ENCODE data around the gene F8A3. TPM values are rescaled to one million over a fixed set of nuclear protein-coding genes. Genes with fewer than 3 reads are reported as not detected.
"Not testable (repeated sequence)": the region's sequence is repeated elsewhere in the genome, so short reads cannot be mapped to it uniquely, and the experiment has no call there.

F8A3 gene
- 0.07 and 2.2 TPM in 2 replicates for total RNA-seq (2014; rRNA removed)
- not detected for Bru-seq, nascent RNA
- not detected for BruChase-seq, experiment 1, labeled RNA remaining after a 6-hour chase
- BruChase-seq, experiment 2, labeled RNA remaining after a 2-hour chase = not detected
- long read RNA-seq, partial matches to known transcripts = 0 of 1 reads
- long read RNA-seq, other reads (novel, unspliced or antisense) = 0 of 1 reads

- BruUV-seq (replicated peaks); H3K27ac ChIP-seq (ENCODE audit: low read length); H3K4me1 ChIP-seq (ENCODE audit: insufficient read depth, low read length); intact Hi-C loops (cut with micrococcal nuclease); H2AFZ ChIP-seq (ENCODE audit: low read length); H3F3A ChIP-seq (ENCODE audit: low read length, unreplicated experiment); H3K79me2 ChIP-seq (ENCODE audit: low read length); H3K9me2 ChIP-seq (replicated peaks; ENCODE audit: low read length); H3K27me3 ChIP-seq (ENCODE audit: low read length); H3K36me3 ChIP-seq (ENCODE audit: low read depth, low read length); POLR2A ChIA-PET (ENCODE audit: unreplicated experiment); H4K20me1 ChIP-seq (ENCODE audit: low read length); H3K4me2 ChIP-seq (ENCODE audit: low read length); DNase-seq; H3K9me3 ChIP-seq (ENCODE audit: low read length); H3K4me3 ChIP-seq (ENCODE audit: low read length); CTCF ChIA-PET; H3K9ac ChIP-seq (ENCODE audit: low read length): not testable (repeated sequence)
- peak; percentile 84 for ATAC-seq
Measured at GRCh38 chrX:155458471-155458870, at the start of gene F8A3. TSS of gene F8A3 (minus strand) at chrX:155458620. CDS start at chrX:155458600, 20 bp downstream.

GRCh38 chrX:155505296-155505695 is 46.9 kb upstream of the F8A3 start:
- no peak overlapping the region for H2AFZ ChIP-seq (ENCODE audit: low read length)
- no peaks in the 10 kb centered on the region for H3K79me2 ChIP-seq (ENCODE audit: low read length)
- no peak overlapping the region for H3K4me3 ChIP-seq (ENCODE audit: low read length)
- H3K4me1 ChIP-seq (ENCODE audit: insufficient read depth, low read length) = no peaks in the 10 kb centered on the region
- no peaks in the 10 kb centered on the region for H4K20me1 ChIP-seq (ENCODE audit: low read length)
- intact Hi-C loops (cut with micrococcal nuclease) = no loop called here
- DNase-seq = no peak
- no peaks in the 10 kb centered on the region for H3K36me3 ChIP-seq (ENCODE audit: low read depth, low read length)
- no peak overlapping the region for H3K9ac ChIP-seq (ENCODE audit: low read length)
- CTCF ChIA-PET = no interaction called here
- no peaks in the 10 kb centered on the region for H3K9me3 ChIP-seq (ENCODE audit: low read length)
- no peaks in the 10 kb centered on the region for H3K27me3 ChIP-seq (ENCODE audit: low read length)
- POLR2A ChIA-PET (ENCODE audit: unreplicated experiment) = no interaction called here
- ATAC-seq = no peak
- no peak overlapping the region for H3K27ac ChIP-seq (ENCODE audit: low read length)
- BruUV-seq (replicated peaks) = no TSS peak
- no peak overlapping the region for H3K4me2 ChIP-seq (ENCODE audit: low read length)
- no peaks in the 10 kb centered on the region for H3F3A ChIP-seq (ENCODE audit: low read length, unreplicated experiment)
- no peak for TF ChIP-seq CTCF (conservative IDR thresholded peaks at IDR 0.05; ENCODE audit: low read depth, low read length)
- TF ChIP-seq EZH2phosphoT487 (IDR thresholded peaks at IDR 0.05; ENCODE audit: borderline replicate concordance, low read length) = no peak
- TF ChIP-seq EZH2 (IDR thresholded peaks at IDR 0.05; ENCODE audit: low read length, unreplicated experiment) = no peak
- no peaks in the 10 kb centered on the region for H3K9me2 ChIP-seq (replicated peaks; ENCODE audit: low read length)

GRCh38 chrX:155495134-155495533 is 36.7 kb upstream of the F8A3 start:
- intact Hi-C loops (cut with micrococcal nuclease); H2AFZ ChIP-seq (ENCODE audit: low read length); POLR2A ChIA-PET (ENCODE audit: unreplicated experiment); H3K4me1 ChIP-seq (ENCODE audit: insufficient read depth, low read length); H3K79me2 ChIP-seq (ENCODE audit: low read length); H3K27me3 ChIP-seq (ENCODE audit: low read length); H3K9me2 ChIP-seq (replicated peaks; ENCODE audit: low read length); H4K20me1 ChIP-seq (ENCODE audit: low read length); H3K4me3 ChIP-seq (ENCODE audit: low read length); H3K4me2 ChIP-seq (ENCODE audit: low read length); H3K27ac ChIP-seq (ENCODE audit: low read length); ATAC-seq; CTCF ChIA-PET; H3K9me3 ChIP-seq (ENCODE audit: low read length); BruUV-seq (replicated peaks); H3K36me3 ChIP-seq (ENCODE audit: low read depth, low read length); H3F3A ChIP-seq (ENCODE audit: low read length, unreplicated experiment); DNase-seq; H3K9ac ChIP-seq (ENCODE audit: low read length): not testable (repeated sequence)

GRCh38 chrX:155491421-155491820 is 33.0 kb upstream of the F8A3 start:
- not testable (repeated sequence) for BruUV-seq (replicated peaks)

GRCh38 chrX:155477136-155477535 is 18.7 kb upstream of the F8A3 start:
- H3K4me1 ChIP-seq (ENCODE audit: insufficient read depth, low read length); BruUV-seq (replicated peaks); H3K4me2 ChIP-seq (ENCODE audit: low read length); POLR2A ChIA-PET (ENCODE audit: unreplicated experiment); CTCF ChIA-PET; ATAC-seq; H4K20me1 ChIP-seq (ENCODE audit: low read length); DNase-seq; H3K27me3 ChIP-seq (ENCODE audit: low read length); H3K27ac ChIP-seq (ENCODE audit: low read length); H3F3A ChIP-seq (ENCODE audit: low read length, unreplicated experiment); H3K9ac ChIP-seq (ENCODE audit: low read length); H2AFZ ChIP-seq (ENCODE audit: low read length); H3K79me2 ChIP-seq (ENCODE audit: low read length); intact Hi-C loops (cut with micrococcal nuclease); H3K4me3 ChIP-seq (ENCODE audit: low read length); H3K9me2 ChIP-seq (replicated peaks; ENCODE audit: low read length); H3K36me3 ChIP-seq (ENCODE audit: low read depth, low read length); H3K9me3 ChIP-seq (ENCODE audit: low read length): not testable (repeated sequence)

More at GRCh38 chrX:155491421-155491820, 33.0 kb upstream of the F8A3 start:
- DNase-seq; H3K4me1 ChIP-seq (ENCODE audit: insufficient read depth, low read length); H3K27ac ChIP-seq (ENCODE audit: low read length); H3F3A ChIP-seq (ENCODE audit: low read length, unreplicated experiment); H3K9me2 ChIP-seq (replicated peaks; ENCODE audit: low read length); H3K9ac ChIP-seq (ENCODE audit: low read length); H3K79me2 ChIP-seq (ENCODE audit: low read length); POLR2A ChIA-PET (ENCODE audit: unreplicated experiment); H3K9me3 ChIP-seq (ENCODE audit: low read length); intact Hi-C loops (cut with micrococcal nuclease); H4K20me1 ChIP-seq (ENCODE audit: low read length); CTCF ChIA-PET; H3K4me3 ChIP-seq (ENCODE audit: low read length); H3K4me2 ChIP-seq (ENCODE audit: low read length); H3K36me3 ChIP-seq (ENCODE audit: low read depth, low read length); ATAC-seq; H3K27me3 ChIP-seq (ENCODE audit: low read length); H2AFZ ChIP-seq (ENCODE audit: low read length): not testable (repeated sequence)

- H3K36me3 ChIP-seq (ENCODE audit: low read depth, low read length); H3K4me3 ChIP-seq (ENCODE audit: low read length); H4K20me1 ChIP-seq (ENCODE audit: low read length); H3K9ac ChIP-seq (ENCODE audit: low read length); POLR2A ChIA-PET (ENCODE audit: unreplicated experiment); DNase-seq; H3K4me2 ChIP-seq (ENCODE audit: low read length); BruUV-seq (replicated peaks); H3K27me3 ChIP-seq (ENCODE audit: low read length); H3K9me2 ChIP-seq (replicated peaks; ENCODE audit: low read length); intact Hi-C loops (cut with micrococcal nuclease); H3K27ac ChIP-seq (ENCODE audit: low read length); H3K79me2 ChIP-seq (ENCODE audit: low read length); ATAC-seq; H2AFZ ChIP-seq (ENCODE audit: low read length); H3K4me1 ChIP-seq (ENCODE audit: insufficient read depth, low read length); H3K9me3 ChIP-seq (ENCODE audit: low read length); H3F3A ChIP-seq (ENCODE audit: low read length, unreplicated experiment); CTCF ChIA-PET: not testable (repeated sequence)
Measured at GRCh38 chrX:155466269-155466938, 8.0 kb upstream of the F8A3 start.
